Measurements from ENCODE around the gene MEI4.

The MEI4 gene

GRCh38 chr6:77844822-77845221 is 192.0 kb downstream of the MEI4 start:
- no peak for DNase-seq
- H3K9ac ChIP-seq (ENCODE audit: low read depth, low read length), result no peak overlapping the region

GRCh38 chr6:77853401-77853800 is 200.6 kb downstream of the MEI4 start:
- TF ChIP-seq CTCF (IDR thresholded peaks at IDR 0.05; ENCODE audit: borderline replicate concordance, extremely low read depth, low read length, poor library complexity, severe bottlenecking) (no peak), EZH2 (IDR thresholded peaks at IDR 0.05; ENCODE audit: borderline replicate concordance, low read depth, low read length, severe bottlenecking) (no peak)
- no peak overlapping the region for H3K4me3 ChIP-seq (ENCODE audit: low read depth in 1 of 2, low read length in 2 of 2)
- H3K9me3 ChIP-seq (ENCODE audit: insufficient read depth, low read length, severe bottlenecking), result no peaks in the 10 kb centered on the region
- ATAC-seq (ENCODE audit: insufficient read depth, low read depth) (no peak), DNase-seq (no peak)
- H2AFZ ChIP-seq (ENCODE audit: low read depth, low read length), result no peak overlapping the region
- no peaks in the 10 kb centered on the region for H3K79me2 ChIP-seq (ENCODE audit: insufficient read depth, low read length)
- H3K36me3 ChIP-seq (ENCODE audit: insufficient read depth, low read length), result no peaks in the 10 kb centered on the region
- H3K27ac ChIP-seq (ENCODE audit: low read length), result no peak overlapping the region
- no peak overlapping the region for H3K9ac ChIP-seq (ENCODE audit: low read depth, low read length)
- no peaks in the 10 kb centered on the region for H4K20me1 ChIP-seq (ENCODE audit: insufficient read depth, low read length)
- no peak overlapping the region for H3K4me2 ChIP-seq (ENCODE audit: insufficient read depth, low read length)
- H3K27me3 ChIP-seq (ENCODE audit: insufficient read depth, low read length, poor library complexity), result no peaks in the 10 kb centered on the region
- no peaks in the 10 kb centered on the region for H3K4me1 ChIP-seq (ENCODE audit: insufficient read depth, low read length)

More at GRCh38 chr6:77844822-77845221, 192.0 kb downstream of the MEI4 start:
- TF ChIP-seq CTCF (IDR thresholded peaks at IDR 0.05; ENCODE audit: borderline replicate concordance, extremely low read depth, low read length, poor library complexity, severe bottlenecking), result no peak
- TF ChIP-seq EZH2 (IDR thresholded peaks at IDR 0.05; ENCODE audit: borderline replicate concordance, low read depth, low read length, severe bottlenecking), result no peak
- H3K4me3 ChIP-seq (ENCODE audit: low read depth in 1 of 2, low read length in 2 of 2), result no peak overlapping the region
- no peaks in the 10 kb centered on the region for H3K4me1 ChIP-seq (ENCODE audit: insufficient read depth, low read length)
- no peak overlapping the region for H2AFZ ChIP-seq (ENCODE audit: low read depth, low read length)
- H3K27me3 ChIP-seq (ENCODE audit: insufficient read depth, low read length, poor library complexity), result no peaks in the 10 kb centered on the region
- H3K9me3 ChIP-seq (ENCODE audit: insufficient read depth, low read length, severe bottlenecking), result no peaks in the 10 kb centered on the region
- no peak overlapping the region for H3K27ac ChIP-seq (ENCODE audit: low read length)
- H4K20me1 ChIP-seq (ENCODE audit: insufficient read depth, low read length), result no peaks in the 10 kb centered on the region
- H3K36me3 ChIP-seq (ENCODE audit: insufficient read depth, low read length), result no peaks in the 10 kb centered on the region
- no peaks in the 10 kb centered on the region for H3K79me2 ChIP-seq (ENCODE audit: insufficient read depth, low read length)
- H3K4me2 ChIP-seq (ENCODE audit: insufficient read depth, low read length), result no peak overlapping the region
- ATAC-seq (ENCODE audit: insufficient read depth, low read depth), result no peak

- H4K20me1 ChIP-seq (ENCODE audit: insufficient read depth, low read length), result no peaks in the 10 kb centered on the region
- H3K4me3 ChIP-seq (ENCODE audit: low read depth in 1 of 2, low read length in 2 of 2), result no peak overlapping the region
- TF ChIP-seq EZH2 (IDR thresholded peaks at IDR 0.05; ENCODE audit: borderline replicate concordance, low read depth, low read length, severe bottlenecking) (no peak), CTCF (IDR thresholded peaks at IDR 0.05; ENCODE audit: borderline replicate concordance, extremely low read depth, low read length, poor library complexity, severe bottlenecking) (no peak)
- no peaks in the 10 kb centered on the region for H3K79me2 ChIP-seq (ENCODE audit: insufficient read depth, low read length)
- H3K9ac ChIP-seq (ENCODE audit: low read depth, low read length), result no peak overlapping the region
- H3K4me2 ChIP-seq (ENCODE audit: insufficient read depth, low read length), result no peak overlapping the region
- no peaks in the 10 kb centered on the region for H3K27me3 ChIP-seq (ENCODE audit: insufficient read depth, low read length, poor library complexity)
- H3K4me1 ChIP-seq (ENCODE audit: insufficient read depth, low read length), result no peaks in the 10 kb centered on the region
- no peak for ATAC-seq (ENCODE audit: insufficient read depth, low read depth)
- H2AFZ ChIP-seq (ENCODE audit: low read depth, low read length), result no peak overlapping the region
- DNase-seq, result no peak
- H3K27ac ChIP-seq (ENCODE audit: low read length), result no peak overlapping the region
- H3K36me3 ChIP-seq (ENCODE audit: insufficient read depth, low read length), result no peaks in the 10 kb centered on the region
- no peaks in the 10 kb centered on the region for H3K9me3 ChIP-seq (ENCODE audit: insufficient read depth, low read length, severe bottlenecking)
These were observed 203.6 kb downstream of the MEI4 start for GRCh38 chr6:77856391-77856790.

- H4K20me1 ChIP-seq (ENCODE audit: insufficient read depth, low read length), result no peaks in the 10 kb centered on the region
- no peaks in the 10 kb centered on the region for H3K4me1 ChIP-seq (ENCODE audit: insufficient read depth, low read length)
- H2AFZ ChIP-seq (ENCODE audit: low read depth, low read length), result no peak overlapping the region
- no peaks in the 10 kb centered on the region for H3K9me3 ChIP-seq (ENCODE audit: insufficient read depth, low read length, severe bottlenecking)
- no peak overlapping the region for H3K27ac ChIP-seq (ENCODE audit: low read length)
- no peak overlapping the region for H3K9ac ChIP-seq (ENCODE audit: low read depth, low read length)
- H3K4me3 ChIP-seq (ENCODE audit: low read depth in 1 of 2, low read length in 2 of 2), result no peak overlapping the region
- H3K27me3 ChIP-seq (ENCODE audit: insufficient read depth, low read length, poor library complexity), result no peaks in the 10 kb centered on the region
- DNase-seq, result no peak
- TF ChIP-seq EZH2 (IDR thresholded peaks at IDR 0.05; ENCODE audit: borderline replicate concordance, low read depth, low read length, severe bottlenecking) (no peak), CTCF (IDR thresholded peaks at IDR 0.05; ENCODE audit: borderline replicate concordance, extremely low read depth, low read length, poor library complexity, severe bottlenecking) (no peak)
- H3K36me3 ChIP-seq (ENCODE audit: insufficient read depth, low read length), result no peaks in the 10 kb centered on the region
- ATAC-seq (ENCODE audit: insufficient read depth, low read depth), result no peak
- H3K4me2 ChIP-seq (ENCODE audit: insufficient read depth, low read length), result no peak overlapping the region
- H3K79me2 ChIP-seq (ENCODE audit: insufficient read depth, low read length), result no peaks in the 10 kb centered on the region
These were observed 204.6 kb downstream of the MEI4 start for GRCh38 chr6:77857421-77857820.
